Esophagus muscularis mucosa (tissue), 4 donors: Measurements from ENCODE around the gene ADGRV1. TPM values are rescaled to one million over a fixed set of nuclear protein-coding genes. Genes with fewer than 3 reads are reported as not detected.

Source experiments
- DNase-seq: peaks from one replicate; pipeline ENCODE4 v3.0.0-alpha.2; 2017; ENCODE audit errors: extremely low spot score
- H3K27ac ChIP-seq, 4 donors: fragments of 200-600 bp; sonication (generic); replicated peaks in 1 of 4; 1 replicate in 3 of 4; 2 replicates in 1 of 4; pipeline ENCODE4 v1.5.1; 2016 to 2019; ENCODE audit warnings: mild to moderate bottlenecking in 1 of 4
- H3K27me3 ChIP-seq, 4 donors: fragments of 200-600 bp; sonication (generic); one replicate each; pipeline versions ENCODE4 v1.5.1 to v1.6.0; 2016 to 2019
- H3K36me3 ChIP-seq, 4 donors: fragments of 200-600 bp; sonication (generic); one replicate each; pipeline ENCODE4 v1.5.1; 2016 to 2019
- H3K4me1 ChIP-seq, 4 donors: fragments of 200-600 bp; sonication (generic); one replicate each; pipeline ENCODE4 v1.5.1; 2016 to 2019
- H3K4me3 ChIP-seq, 4 donors: fragments of 200-600 bp; sonication (generic); 1 replicate in 2 of 4; 2 replicates in 2 of 4; pipeline ENCODE4 v1.5.1; 2016 to 2019; ENCODE audit warnings: mild to moderate bottlenecking in 4 of 4, moderate library complexity in 1 of 4
- H3K9me3 ChIP-seq, 4 donors: fragments of 200-600 bp; sonication (generic); 1 replicate in 3 of 4; 2 replicates in 1 of 4; pipeline ENCODE4 v1.5.1; 2016 to 2019
- EP300 ChIP-seq: sonication (generic); formaldehyde crosslinking; IDR thresholded peaks from one replicate; pipeline ENCODE4 v1.6.1; 2017; ENCODE audit warnings: antibody characterized with exemption
- POLR2A ChIP-seq: fragments of 450-650 bp; IDR thresholded peaks from one replicate; pipeline ENCODE4 v1.6.1; 2017; ENCODE audit warnings: antibody characterized with exemption, moderate library complexity, mild to moderate bottlenecking, low read depth
- POLR2AphosphoS5 ChIP-seq, 2 donors: sonication (generic); formaldehyde crosslinking; IDR thresholded peaks; one replicate each; pipeline ENCODE4 v1.6.1; 2017; ENCODE audit warnings: antibody characterized with exemption in 2 of 2
- WGBS: methylation state at CpG from one replicate; pipeline ENCODE4 v1.1.5; 2018; 5-methylcytosine and 5-hydroxymethylcytosine counted together
- intact Hi-C: fragments of 100-400 bp; cut with DNase I; formaldehyde crosslinking; loops from one replicate; pipeline ENCODE4 v1.15.1; 2023
- total RNA-seq, 4 donors: library from RNA; depleted of rRNA; stranded (reverse); fragments of >200 nt; gene quantifications; one replicate each; pipeline versions ENCODE4 v1.1.0 to v1.2.1, GENCODE V29; 2016
- TF ChIP-seq, protein P1 (sequence below), 3 experiments: fragments of 200-600 bp in 2 of 3; fragments of 450-650 bp in 1 of 3; sonication (generic) in 2 of 3; IDR thresholded peaks; one replicate each; pipeline ENCODE4 v1.5.1; 2017 to 2019; ENCODE audit warnings: antibody characterized with exemption in 3 of 3, mild to moderate bottlenecking in 2 of 3, moderate library complexity in 1 of 3

The ADGRV1 gene, protein sequence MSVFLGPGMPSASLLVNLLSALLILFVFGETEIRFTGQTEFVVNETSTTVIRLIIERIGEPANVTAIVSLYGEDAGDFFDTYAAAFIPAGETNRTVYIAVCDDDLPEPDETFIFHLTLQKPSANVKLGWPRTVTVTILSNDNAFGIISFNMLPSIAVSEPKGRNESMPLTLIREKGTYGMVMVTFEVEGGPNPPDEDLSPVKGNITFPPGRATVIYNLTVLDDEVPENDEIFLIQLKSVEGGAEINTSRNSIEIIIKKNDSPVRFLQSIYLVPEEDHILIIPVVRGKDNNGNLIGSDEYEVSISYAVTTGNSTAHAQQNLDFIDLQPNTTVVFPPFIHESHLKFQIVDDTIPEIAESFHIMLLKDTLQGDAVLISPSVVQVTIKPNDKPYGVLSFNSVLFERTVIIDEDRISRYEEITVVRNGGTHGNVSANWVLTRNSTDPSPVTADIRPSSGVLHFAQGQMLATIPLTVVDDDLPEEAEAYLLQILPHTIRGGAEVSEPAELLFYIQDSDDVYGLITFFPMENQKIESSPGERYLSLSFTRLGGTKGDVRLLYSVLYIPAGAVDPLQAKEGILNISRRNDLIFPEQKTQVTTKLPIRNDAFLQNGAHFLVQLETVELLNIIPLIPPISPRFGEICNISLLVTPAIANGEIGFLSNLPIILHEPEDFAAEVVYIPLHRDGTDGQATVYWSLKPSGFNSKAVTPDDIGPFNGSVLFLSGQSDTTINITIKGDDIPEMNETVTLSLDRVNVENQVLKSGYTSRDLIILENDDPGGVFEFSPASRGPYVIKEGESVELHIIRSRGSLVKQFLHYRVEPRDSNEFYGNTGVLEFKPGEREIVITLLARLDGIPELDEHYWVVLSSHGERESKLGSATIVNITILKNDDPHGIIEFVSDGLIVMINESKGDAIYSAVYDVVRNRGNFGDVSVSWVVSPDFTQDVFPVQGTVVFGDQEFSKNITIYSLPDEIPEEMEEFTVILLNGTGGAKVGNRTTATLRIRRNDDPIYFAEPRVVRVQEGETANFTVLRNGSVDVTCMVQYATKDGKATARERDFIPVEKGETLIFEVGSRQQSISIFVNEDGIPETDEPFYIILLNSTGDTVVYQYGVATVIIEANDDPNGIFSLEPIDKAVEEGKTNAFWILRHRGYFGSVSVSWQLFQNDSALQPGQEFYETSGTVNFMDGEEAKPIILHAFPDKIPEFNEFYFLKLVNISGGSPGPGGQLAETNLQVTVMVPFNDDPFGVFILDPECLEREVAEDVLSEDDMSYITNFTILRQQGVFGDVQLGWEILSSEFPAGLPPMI (N-terminal part only)
- 1 to 10 TPM in 1 of 4 donors, under 1 TPM in 3; 0.42 to 1.4 (median 0.54) TPM for total RNA-seq

DNA sequence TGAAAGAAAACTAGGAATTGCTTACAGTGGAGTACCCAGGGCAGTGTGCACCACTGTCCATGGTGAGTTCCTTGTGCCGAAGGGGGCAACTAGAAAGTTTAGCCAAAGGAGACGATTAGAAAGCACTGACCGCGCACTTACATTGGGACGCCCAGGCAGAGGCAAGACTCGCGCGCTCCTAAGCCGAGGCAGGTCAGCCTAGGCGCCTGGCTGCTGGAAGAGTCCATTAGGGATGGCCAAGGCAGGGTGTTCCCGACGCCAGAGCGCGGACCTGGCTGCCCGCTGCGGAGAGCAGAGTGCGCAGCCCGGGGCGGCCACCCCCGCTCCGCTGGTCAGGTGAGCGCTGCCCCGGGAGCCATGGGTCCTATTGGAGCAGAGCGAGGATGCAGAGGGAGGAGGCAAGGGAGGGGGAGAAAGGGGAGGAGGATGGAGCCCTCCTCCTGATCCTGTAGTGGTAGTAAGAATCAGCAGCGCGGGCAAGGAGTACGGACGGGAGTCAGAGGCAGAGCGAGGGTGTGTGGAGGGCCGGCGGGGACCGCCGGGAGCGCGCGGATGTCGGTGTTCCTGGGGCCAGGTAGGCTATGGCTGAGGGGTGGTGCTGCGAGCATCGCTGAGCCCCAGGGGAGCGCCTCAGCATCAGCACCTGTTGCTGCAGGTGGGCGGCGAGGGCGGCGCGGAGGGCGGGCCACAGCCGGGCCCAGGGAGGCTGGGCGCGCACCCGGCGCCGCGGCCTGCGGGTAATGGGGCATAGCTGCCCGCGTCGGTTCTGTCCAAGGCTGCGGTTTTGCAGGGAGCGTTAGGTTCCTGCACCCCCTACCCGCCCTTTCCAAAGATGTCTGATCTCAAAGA lies at the start of gene ADGRV1:
Gene ADGRV1 (plus strand): TSS at position 454 of the 849 bp plus-strand sequence. CDS start 99 bp downstream, at position 553.
- Histone ChIP-seq H3K27me3 (peaks cover 0 to 52% (median 17%) of the 10 kb centered on the region in 4 donors), H3K27ac (no peak within 1 kb of the TSS), H3K4me1 (peaks cover 10 to 16% (median 15%) of the 10 kb centered on the region in 4 donors), H3K4me3 (peak within 1 kb of the TSS; percentile 40 to 53 (median 42)), H3K9me3 (no peaks in the 10 kb centered on the region), H3K36me3 (no peaks in the 10 kb centered on the region)
- TF ChIP-seq POLR2A (no peak), POLR2AphosphoS5 (IDR thresholded peaks at IDR 0.05) (no peak), EP300 (no peak)
- TF ChIP-seq, protein P1, sequence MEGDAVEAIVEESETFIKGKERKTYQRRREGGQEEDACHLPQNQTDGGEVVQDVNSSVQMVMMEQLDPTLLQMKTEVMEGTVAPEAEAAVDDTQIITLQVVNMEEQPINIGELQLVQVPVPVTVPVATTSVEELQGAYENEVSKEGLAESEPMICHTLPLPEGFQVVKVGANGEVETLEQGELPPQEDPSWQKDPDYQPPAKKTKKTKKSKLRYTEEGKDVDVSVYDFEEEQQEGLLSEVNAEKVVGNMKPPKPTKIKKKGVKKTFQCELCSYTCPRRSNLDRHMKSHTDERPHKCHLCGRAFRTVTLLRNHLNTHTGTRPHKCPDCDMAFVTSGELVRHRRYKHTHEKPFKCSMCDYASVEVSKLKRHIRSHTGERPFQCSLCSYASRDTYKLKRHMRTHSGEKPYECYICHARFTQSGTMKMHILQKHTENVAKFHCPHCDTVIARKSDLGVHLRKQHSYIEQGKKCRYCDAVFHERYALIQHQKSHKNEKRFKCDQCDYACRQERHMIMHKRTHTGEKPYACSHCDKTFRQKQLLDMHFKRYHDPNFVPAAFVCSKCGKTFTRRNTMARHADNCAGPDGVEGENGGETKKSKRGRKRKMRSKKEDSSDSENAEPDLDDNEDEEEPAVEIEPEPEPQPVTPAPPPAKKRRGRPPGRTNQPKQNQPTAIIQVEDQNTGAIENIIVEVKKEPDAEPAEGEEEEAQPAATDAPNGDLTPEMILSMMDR (IDR thresholded peaks at IDR 0.05): no peak
- DNase-seq: no peak
- WGBS: 3% methylated on average over 40 of the region's 60 CpGs
- intact Hi-C loops: no loop called here

DNA sequence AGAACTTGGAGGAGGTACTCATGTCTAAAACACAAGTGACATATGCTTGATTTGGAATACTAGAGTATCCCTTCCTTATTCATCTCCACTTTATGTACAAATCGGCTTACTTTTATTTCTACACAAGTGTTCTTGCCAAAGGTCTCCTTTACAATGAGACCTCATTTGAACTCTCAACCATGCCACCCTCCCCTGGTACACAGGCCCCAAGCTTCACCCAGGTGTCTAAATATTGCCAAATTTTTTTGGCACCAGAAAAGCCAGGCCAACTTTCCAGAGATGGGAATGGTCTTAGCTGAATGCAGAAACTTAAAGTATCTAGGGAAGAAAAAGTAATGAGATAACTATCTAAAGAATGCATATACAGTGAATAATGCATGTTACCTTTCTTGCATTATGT lies 48.2 kb upstream of the ADGRV1 start:
- WGBS: 100% methylated on average over 1 of the region's 1 CpG
- TF ChIP-seq POLR2A (no peak), EP300 (no peak), POLR2AphosphoS5 (IDR thresholded peaks at IDR 0.05) (no peak)
- TF ChIP-seq, protein P1 (IDR thresholded peaks at IDR 0.05): no peak

DNA sequence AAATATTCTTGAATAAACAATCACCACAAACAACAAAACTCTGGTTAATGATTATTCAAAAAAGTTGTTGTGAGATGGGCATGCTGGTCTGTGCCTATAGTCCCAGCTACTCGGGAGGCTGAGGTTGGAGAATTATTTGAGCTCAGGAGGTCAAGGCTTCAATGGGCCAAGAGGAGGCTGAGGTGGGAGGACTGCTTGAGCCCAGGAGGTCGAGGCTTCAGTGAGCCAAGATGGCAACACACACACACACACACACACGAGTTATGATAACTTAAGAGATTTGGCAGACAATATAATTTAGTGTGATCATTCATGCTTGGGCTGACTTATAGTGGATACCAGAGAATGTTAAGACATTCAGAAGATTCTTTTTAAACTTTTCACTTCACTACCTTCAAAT lies 44.1 kb upstream of the ADGRV1 start:
- TF ChIP-seq, protein P1 (IDR thresholded peaks at IDR 0.05): no peak
- TF ChIP-seq EP300 (no peak), POLR2A (no peak), POLR2AphosphoS5 (IDR thresholded peaks at IDR 0.05) (no peak)
- 86% methylated on average over 3 of the region's 3 CpGs for WGBS
- H3K27ac ChIP-seq: no peak overlapping the region
- H3K4me3 ChIP-seq: no peak overlapping the region
- no peak for DNase-seq
- H3K9me3 ChIP-seq: no peaks in the 10 kb centered on the region
- peaks cover 0 to 13% (median 2%) of the 10 kb centered on the region in 4 donors for H3K36me3 ChIP-seq
- no peaks in the 10 kb centered on the region for H3K27me3 ChIP-seq
- intact Hi-C loops: loop anchor here (5.0 kb wide), 1 partner anchor 37 kb away; no protein-coding TSS in a partner anchor
- H3K4me1 ChIP-seq: no peaks in the 10 kb centered on the region

More for the DNA sequence above, 48.2 kb upstream of the ADGRV1 start:
- no peaks in the 10 kb centered on the region for H3K27me3 ChIP-seq
- no peaks in the 10 kb centered on the region for H3K9me3 ChIP-seq
- H3K27ac ChIP-seq: no peak overlapping the region
- no peaks in the 10 kb centered on the region for H3K4me1 ChIP-seq
- no peaks in the 10 kb centered on the region for H3K36me3 ChIP-seq
- H3K4me3 ChIP-seq: no peak overlapping the region
- intact Hi-C loops: loop anchor here (5.0 kb wide), 1 partner anchor 33 kb away; no protein-coding TSS in a partner anchor
- no peak for DNase-seq

DNA sequence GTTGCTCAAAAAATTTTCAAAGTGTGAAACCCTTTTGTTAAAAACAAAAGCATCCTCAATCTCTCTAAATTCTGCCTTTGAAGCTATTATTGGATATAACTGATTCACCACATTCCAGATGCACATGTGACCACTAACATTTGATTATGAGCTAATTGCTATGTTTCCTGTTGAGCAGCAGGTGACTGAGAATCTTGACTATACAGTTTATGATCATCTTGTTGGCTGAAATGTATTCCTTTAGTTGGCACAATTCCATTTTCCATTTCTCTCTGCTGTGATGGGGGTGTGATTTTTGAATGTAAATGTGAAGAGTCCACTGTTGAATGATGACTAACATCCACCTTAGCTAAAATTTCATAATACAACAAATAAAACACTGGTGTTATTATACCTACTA lies 39.9 kb upstream of the ADGRV1 start:
- H3K27ac ChIP-seq: no peak overlapping the region
- H3K4me3 ChIP-seq: no peak overlapping the region
- no peaks in the 10 kb centered on the region for H3K27me3 ChIP-seq
- no peak for DNase-seq
- no peaks in the 10 kb centered on the region for H3K9me3 ChIP-seq
- peaks cover 0 to 51% (median 24%) of the 10 kb centered on the region in 4 donors for H3K36me3 ChIP-seq
- no peaks in the 10 kb centered on the region for H3K4me1 ChIP-seq
- intact Hi-C loops: no loop called here
- TF ChIP-seq EP300: no peak
